SIG-M5 treated with dmso at 0.1 percent for 504 hours (cell line): ENCODE results near the gene SETD6.

ENCODE experiments used
- DNase-seq: peaks from one replicate; lab custom pipeline; 2025; ENCODE audit not compliant: unreplicated experiment; lab: John Stamatoyannopoulos, UW

SETD6 gene

DNA sequence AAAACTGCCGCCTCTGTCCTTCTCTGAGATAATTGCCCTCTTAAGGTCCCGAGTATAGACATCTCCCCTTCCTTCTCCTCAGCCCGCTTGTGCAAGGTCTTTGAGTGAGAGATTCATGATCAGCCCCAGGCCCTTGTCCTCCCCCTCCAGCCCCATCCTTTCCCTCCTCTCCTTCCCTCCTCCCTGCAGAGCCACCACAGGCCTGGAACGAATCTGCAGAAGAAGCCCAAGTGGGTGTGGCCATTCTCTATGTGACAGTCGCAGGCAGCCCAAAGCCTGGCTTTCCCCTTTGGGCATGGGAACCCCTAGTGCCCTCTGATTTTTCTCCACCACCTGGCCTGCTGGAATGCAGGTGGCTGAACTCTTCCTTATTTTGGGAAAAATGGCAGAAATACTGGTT, 22.6 kb upstream of the SETD6 start:
- no peak for DNase-seq

DNA sequence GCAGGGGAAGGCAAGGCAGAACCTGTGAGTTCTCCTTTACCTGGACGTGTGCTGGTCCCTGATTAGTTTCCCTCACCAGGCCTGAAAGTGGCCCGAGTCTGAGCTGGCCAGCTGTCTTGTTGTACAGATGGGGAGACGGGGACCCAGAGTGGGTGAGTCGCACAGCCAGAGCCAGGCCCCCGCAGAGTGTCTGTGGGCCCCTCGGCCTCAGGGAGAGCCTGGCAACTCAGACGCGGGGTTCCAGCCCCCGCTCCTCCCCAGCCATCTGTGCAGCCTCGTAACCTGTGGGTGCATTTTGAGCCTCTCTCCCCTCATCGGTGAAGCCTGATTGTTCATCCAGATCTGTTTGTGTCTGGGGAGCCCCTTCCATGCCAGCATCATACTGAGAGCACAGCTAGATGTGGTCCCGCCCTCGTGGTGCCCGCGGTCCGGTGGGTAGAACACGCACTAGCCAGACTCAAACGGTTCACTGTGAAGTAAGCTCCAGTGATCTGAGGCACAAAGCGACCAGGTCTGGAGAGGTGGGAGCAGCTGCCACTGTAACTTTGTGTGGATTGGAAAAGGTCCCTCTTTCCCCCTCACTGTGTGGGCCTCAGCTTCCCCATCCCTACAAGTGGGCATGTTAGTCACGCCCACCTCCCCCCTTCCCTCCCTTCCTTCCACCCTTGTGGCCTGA, 21.4 kb upstream of the SETD6 start:
- DNase-seq: no peak

DNA sequence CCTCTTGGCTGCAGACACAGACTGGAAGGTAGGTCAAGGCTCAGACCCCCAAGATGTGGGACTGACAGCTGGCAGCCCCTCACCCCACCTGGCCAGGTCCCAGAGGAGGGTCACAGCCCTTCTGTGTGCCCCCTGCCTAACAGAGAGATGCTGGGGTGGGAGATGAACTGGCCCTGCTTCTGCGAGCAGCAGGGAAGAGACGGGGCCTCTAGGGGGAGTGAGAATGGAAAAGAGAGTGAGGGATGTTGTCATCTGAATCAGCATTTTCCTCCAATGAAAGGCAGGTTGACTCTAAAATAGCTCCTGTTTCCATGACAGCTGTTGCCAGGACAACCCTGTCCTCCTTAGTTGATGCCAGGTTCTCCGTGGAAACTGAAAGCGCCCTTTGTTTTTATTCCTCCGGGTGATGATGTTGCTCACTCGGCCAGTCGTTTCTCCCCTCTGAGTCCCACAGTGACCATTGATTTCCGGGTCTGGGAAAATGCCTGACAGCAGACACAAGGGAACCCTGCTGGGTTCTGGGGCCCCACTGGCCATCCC, 20.3 kb upstream of the SETD6 start:
- peak; percentile 84 for DNase-seq

DNA sequence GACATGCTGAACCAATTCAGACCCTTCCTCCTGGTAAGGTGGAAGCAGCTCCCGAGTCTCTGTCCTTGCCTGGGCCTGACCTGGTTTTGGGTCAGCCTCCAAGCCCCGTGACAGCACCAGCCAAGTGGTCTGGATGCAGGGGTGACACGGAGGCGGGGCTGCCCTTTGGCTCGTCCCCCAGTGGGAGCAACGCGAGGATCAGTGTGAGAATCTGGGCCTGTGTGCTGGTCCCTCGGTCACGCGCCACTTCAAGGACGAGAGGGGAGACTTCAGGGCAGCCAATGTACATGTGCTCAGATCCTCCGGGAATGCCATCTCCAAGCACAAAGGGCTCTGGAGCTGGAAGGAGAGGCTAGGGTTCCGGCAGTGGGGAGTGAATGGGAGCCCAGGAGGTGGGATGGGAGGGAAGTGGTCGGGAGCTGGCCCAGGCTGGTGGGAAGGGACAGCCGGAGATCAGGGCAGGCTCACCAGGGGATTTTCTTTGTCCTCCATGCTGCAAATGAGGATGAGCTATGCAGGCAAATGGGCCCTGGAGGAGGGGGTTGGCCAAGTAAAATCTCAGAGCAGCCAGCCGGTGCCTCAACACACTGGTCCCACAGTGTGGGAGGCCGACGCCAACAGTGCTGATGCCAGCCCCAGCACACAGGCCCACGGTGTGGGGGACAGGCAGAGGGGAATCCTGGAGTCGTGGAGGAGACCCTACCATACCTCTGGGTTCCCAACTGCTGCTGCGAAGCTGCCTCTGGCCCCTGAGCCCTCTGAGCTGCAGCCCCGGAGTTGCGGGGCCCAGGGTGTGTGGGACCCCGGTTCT, 19.6 kb upstream of the SETD6 start:
- DNase-seq: no peak

DNA sequence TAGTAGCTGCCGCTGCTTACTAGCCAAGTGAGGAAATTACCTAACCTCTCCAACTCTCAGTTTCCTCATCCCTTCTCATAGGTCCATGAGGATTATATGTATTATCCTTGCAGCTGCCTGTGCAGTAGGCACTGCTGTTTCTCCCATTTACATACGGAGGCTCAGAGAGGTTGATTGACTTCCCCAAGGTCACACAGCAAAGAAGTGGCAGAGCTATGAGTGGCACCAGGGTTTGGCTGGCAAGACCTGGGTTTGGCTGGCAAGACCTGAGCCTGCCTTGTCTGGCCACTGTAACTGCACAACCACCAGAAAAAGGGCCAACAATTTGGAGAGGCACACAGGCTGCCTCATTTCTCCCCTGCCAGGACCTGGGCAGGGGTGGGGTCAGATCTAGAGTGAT, 17.8 kb upstream of the SETD6 start:
- no peak for DNase-seq

DNA sequence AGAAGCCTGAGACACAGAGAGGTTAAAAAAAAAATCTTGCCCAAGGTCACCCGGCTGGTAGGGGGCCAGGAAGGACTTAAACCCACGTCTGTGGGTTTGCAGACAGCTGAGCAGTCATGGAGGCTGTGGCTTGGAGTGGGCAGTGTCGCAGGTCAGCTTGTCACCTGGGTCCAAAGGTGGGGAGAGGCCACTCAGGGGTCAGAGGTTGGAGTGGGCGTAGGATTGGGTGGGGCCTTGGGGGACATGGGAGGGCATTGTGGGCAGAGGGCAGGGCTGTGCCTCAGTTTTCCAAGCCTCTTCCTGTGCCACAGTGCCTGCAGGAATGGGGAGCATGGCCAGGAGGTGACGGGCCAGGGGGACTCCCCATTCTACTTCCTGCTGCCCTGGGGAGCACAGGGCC, 17.4 kb upstream of the SETD6 start:
- no peak for DNase-seq

DNA sequence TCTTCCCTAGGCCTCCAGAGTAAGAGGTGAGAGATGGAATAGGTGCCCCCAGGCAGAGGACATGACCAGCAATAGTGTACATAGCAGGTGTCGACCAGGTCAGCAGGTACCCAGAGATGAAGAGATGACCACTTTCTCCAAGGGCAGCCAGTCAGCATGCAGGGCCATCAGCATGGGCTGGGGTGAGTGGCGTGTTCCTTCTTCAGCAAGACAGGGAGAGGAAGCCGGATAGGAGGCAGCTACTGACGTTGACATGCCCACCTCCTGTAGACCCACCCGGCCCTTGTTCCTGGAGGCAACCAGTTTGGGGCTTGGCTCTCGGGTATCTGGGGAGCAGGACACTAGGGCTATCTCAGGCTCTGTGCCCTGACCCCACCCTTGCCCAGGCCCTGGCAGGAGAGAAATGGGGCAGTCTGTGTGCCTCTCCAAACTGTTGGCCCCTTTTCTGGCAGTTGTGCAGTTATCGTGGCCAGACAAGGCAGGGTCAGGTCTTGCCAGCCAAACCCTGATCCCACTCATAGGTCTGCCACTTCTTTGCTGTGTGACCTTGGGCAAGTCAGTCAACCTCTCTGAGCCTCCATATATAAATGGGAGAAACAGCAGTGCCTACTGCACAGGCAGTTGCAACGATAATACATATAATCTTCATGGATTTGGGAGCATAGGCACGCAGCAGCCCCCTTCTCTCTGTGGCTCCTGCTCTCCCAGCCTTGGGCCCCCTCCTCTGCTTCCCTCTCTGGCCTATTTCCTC, 16.8 kb upstream of the SETD6 start:
- no peak for DNase-seq

DNA sequence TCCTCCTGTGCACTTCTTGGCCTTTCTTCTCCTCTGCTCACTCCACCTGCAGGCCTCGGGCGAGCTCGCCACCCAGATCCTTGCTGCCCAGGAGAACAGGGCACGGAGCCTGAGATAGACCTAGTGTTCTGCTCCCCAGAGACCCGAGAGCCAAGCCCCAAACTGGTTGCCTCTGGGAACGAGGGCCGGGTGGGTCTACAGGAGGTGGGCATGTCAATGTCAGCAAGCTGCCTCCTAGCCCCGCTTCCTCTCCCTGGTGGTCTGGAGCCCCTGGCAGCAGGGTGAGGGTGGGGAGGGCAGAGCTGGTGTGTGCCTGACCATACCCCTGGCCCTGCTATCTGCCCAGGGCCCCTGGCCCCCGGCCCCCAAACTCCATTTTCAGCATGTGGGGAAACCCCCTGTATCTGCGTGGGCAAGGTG, 16.2 kb upstream of the SETD6 start:
- no peak for DNase-seq

DNA sequence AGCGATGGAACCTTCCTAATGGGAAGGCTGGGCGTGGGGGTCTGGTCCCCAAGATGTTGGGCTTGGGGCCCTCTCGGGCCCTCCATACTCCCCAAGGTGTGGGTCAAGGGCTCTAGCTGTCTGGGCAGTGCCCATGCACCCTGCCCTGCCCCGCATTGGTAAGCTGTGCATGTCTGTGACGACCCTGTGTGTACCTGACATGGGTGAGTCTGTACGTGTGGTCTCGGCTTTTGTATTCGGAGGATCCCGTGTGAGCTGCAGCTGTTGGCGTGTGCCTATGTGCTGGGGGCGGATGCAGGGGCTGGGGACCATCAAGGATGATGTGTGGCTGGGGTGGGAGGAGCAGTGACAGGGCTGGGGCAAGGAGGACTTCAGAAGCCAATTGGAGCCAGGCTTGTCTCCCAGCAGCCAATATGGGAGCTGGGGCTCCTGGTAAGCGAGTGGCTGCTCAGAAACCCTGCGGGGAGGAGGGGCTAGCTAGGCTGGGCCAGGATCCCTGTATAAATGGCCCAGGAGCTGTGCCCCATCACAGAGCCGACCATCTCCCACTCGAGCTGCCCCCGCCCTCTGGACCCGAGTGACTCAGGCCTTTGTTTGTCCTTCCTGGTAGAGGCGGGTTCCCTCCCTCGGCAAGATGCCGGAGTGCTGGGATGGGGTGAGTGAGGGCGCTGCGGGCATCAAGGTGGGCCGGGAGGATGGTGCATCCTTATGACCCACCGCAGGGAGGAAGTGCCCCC, 15.5 kb upstream of the SETD6 start, which contains the start of gene NDRG4:
Gene NDRG4, plus strand, starts transcription at position 529 of the 737 bp plus-strand sequence. Its CDS starts 106 bp downstream, at position 635.
- no peak for DNase-seq

DNA sequence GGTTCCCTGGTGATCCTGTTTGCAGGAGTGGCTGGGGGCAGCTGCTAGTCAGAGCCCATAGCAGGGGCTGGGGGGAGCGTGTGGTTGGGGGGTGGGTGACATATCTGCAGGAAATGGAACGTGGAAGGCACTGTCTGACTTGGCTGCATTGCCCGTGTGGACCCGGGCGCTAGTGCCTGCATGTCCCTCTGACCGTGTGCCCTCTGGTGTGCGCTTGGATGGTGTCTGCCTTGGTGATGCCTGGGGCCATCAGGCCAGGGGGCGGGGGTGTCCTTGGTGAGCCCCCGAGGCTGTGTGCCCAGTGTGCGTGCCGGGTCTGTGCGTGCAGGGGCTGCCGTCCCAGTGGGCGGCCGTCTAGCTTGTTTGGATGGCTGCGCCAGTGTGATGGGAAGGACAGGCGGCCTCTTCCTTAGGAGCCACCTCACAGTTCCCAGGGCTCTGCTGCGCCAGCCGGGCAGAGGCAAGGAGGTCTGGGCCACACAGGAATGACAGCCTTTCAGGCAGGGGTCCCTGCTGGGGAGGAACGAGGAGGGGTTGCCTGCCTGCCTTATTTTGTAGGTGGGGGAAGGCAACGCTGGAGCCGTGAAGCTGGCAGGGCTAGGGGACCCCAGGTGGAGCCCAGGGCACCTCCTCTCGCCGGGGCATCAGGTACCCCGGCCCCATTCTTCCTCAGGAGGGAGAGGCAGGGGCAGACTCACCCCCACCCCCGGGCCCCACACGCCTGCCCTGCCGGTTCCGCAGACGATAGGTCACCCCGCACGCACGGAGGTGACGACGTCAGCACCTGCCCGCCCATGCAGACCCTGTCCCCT, 14.7 kb upstream of the SETD6 start:
- no peak for DNase-seq

DNA sequence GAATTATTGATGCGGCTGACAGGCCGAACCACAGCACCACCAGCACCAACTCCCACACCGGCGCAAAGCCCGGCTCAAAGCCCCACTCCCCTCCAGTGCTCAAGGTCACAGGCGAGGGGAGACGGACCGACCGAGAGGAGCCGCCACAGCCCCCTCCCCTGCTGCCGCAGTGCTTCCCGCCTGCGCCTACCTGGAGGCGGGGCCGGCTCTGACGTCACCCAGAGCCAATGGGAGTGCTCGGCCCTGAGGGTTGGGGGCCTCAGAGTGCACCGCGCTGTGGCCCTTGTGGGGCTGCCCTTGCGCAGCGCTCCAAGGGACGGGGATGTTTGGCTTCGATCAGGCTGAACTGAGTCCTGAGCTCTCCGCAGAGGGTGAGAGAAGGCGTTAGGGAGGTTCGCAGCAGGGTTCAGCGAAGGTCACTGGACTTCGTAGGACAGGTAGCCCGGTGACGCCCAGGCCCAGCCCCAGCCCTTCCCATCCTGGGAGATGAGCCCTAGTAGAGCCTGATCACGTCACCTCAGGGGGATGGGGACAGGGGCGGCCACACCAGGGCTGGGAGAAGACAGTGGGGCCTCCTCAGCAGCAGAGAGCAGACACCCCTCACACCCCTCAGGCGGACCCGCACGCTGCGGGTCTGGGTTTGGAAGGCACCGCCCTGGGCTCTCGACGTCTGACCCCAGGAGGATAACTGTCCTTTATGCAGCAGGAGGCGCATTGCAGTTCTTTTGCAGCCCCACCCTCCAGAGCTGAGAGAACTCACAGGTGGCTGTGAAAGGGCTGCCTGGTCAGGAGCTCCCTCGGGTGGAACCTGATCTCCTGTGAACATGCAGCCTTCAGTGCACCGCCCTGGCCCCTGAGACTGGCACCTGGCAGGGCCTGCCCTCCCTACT, 13.8 kb upstream of the SETD6 start:
- DNase-seq: no peak

DNA sequence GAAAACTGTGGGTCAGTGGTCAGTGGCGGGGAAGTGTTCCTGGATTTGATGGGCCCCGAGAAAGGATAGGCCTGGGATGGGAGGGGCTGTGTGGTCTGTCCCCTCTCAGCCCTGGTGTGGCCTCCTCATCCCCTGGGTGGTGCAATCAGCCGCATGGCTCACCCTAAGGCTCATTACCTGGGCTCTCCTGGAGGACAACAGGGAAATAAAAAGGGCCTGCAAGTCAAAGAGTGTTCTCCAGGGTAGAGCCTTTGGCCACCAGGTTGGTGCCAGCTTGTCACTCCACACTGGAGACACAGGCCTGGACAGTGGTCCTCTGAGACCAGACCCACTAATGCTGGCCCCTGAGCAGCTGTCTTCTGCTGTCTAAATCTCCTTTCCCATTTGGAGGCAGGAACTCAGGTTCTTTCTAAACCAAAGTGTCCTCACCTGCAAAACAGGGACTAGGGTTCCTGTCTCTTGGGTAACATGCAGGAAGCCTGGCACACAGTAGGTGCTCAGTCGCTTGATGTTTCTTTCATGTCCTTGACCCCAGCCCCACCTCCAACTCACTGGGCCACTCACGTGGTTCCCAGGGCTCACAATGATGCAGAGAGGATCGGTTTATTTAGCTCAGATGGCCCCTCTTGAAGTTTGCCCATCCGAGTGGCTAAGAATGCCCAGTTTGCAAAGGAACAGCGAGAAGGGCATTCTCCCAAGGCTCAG, 12.9 kb upstream of the SETD6 start:
- no peak for DNase-seq

DNA sequence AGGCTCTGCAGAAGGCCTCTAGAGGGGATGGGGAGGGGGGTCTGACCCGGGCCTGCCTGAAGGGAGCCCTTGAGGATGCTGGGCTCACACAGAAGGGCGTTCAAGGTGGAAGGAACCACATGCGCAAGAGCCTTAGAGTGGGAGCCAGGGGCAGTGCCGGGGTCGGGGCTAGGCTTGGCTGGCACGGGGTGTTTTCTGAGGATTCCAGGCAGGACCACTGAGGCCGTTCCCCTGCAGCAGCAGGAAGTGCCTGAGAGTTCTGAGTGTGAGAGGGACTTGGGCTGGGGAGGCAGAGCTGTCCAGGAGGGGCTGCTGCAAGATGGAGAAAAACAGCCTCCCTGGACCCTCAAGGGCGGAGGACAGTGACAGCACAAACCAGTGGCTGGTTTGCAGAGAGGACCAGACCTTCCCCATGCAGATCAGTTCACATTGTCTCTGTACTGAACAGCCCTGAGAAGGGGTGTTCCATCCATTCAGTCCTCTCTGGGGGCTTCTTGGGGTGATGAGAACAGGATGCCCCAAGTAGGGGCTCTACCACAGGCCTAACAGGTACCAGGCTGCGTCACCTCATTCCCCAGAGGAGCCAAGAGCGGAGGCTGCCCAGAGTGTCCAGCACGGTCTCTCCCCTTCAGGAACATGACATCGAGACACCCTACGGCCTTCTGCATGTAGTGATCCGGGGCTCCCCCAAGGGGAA, 12.0 kb upstream of the SETD6 start:
- DNase-seq: no peak

DNA sequence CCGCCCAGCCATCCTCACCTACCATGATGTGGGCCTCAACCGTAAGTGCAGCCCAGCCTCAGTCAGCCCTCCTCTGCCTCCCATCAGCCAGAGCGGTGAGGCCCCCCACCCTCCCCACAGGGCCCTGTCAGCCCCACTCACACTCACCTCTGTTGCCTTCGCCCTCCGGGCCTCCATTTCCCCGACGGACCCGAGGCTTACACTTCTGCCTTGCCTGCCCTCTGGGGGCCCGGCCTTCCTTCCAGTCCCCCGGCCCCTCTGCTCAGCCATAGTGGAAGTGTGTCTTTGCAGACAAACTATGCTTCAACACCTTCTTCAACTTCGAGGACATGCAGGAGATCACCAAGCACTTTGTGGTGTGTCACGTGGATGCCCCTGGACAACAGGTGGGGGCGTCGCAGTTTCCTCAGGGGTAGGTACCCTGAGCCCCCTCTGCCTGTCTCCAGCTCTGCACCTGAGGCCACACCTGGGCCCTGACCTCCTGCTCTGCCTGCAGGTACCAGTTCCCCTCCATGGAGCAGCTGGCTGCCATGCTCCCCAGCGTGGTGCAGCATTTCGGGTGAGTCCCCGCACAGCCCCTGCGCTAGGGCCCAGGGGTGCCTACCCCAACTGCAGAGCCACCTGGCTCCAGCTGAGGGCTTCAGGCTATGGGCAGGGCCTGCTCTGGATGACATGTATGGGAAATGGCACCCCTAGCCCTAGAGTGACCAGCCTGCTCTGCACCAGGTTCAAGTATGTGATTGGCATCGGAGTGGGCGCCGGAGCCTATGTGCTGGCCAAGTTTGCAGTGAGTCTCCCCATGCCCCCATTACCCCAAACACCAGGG, 11.2 kb upstream of the SETD6 start:
- DNase-seq: no peak

DNA sequence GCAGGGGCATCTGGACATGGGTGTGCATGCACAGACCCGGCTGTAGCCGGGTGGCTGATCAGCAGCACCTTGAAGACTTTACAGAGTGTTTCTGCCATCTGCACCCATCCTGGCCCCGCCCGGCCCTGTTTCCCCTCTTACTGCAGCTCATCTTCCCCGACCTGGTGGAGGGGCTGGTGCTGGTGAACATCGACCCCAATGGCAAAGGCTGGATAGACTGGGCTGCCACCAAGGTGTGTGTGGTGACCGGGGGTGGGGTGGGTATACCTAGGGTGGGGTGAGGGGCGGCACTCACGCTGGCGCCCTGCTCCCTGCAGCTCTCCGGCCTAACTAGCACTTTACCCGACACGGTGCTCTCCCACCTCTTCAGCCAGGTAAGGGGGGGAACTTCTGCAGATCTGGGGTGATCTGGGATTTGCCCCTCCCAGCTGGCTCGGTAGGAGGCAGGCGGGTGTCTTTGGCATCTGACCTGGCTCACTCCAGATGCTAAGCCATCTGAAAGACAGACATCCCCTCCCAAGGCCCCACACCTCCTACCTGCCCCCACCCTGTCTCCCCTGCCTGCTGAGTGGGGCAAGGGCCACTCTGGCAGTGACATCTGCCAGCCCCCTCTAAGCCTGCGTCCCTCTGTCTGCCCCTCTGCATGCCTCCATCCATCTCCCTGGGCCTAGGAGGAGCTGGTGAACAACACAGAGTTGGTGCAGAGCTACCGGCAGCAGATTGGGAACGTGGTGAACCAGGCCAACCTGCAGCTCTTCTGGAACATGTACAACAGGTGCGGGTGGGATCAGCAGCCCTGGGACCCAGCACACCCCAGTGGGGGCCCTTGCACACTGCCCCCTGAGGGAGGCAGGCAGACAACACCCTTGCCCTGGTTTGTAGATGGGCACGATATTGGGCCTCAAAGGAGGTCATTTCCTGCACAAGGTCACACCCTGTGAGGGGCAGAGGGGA, 8.8 kb upstream of the SETD6 start:
- DNase-seq: no peak
